Mesangial cell (primary cell): ENCODE data around the gene EHD2. TPM values are rescaled to one million over a fixed set of nuclear protein-coding genes. Genes with fewer than 3 reads are reported as not detected.

Experiments
- total RNA-seq: library from RNA; depleted of rRNA; stranded (reverse); fragments of >200 nt; gene quantifications from 2 replicates; pipeline ENCODE4 v1.2.3, GENCODE V29; 2015

The EHD2 gene, protein sequence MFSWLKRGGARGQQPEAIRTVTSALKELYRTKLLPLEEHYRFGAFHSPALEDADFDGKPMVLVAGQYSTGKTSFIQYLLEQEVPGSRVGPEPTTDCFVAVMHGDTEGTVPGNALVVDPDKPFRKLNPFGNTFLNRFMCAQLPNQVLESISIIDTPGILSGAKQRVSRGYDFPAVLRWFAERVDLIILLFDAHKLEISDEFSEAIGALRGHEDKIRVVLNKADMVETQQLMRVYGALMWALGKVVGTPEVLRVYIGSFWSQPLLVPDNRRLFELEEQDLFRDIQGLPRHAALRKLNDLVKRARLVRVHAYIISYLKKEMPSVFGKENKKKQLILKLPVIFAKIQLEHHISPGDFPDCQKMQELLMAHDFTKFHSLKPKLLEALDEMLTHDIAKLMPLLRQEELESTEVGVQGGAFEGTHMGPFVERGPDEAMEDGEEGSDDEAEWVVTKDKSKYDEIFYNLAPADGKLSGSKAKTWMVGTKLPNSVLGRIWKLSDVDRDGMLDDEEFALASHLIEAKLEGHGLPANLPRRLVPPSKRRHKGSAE
- total RNA-seq: 125 and 161 TPM in 2 replicates

DNA sequence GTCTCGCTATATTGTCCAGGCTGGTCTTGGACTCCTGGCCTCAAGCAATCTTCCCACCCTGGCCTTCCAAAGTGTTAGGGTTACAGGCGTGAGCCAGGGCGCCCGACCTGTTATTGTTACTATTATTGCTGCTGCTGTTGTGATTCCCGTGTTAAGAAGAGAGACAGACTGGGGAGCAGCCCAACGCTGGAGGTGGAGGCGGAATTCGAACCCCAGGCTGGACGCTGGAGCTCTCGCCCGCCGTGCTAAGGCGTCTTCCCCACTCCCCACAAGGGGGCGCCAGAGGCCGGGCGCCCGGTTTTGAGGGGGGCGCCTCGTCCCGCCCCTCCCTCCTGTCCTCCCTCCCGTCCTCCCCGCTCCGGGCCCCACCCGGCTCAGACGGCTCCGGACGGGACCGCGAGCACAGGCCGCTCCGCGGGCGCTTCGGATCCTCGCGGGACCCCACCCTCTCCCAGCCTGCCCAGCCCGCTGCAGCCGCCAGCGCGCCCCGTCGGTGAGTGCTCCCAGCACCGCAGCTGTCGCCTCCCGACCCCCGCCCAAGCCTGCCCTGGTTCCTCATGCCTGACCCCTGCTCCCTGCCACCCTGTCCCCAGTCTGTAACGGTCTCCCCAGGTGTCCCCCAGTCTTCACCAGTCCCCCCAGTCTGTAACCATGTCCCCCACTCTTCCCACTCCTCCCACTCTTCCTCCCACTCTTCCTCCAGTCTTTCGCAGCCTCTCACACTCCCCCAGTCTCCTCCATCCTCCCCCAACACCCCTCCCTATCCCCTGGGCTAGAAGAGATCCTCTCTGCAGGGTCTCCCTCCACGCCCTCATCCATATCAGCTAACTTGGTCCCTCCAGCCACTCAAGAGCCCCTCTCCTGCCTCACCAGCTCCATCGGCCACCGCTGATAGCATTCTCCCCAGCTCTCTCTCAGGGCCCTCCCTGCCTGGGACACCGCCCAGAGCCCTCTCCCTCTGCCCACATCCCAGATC, at the start of gene EHD2:
Gene EHD2, plus strand, starts transcription at position 377 of the 976 bp plus-strand sequence. CDS start 3,191 bp downstream, outside the sequence.

DNA sequence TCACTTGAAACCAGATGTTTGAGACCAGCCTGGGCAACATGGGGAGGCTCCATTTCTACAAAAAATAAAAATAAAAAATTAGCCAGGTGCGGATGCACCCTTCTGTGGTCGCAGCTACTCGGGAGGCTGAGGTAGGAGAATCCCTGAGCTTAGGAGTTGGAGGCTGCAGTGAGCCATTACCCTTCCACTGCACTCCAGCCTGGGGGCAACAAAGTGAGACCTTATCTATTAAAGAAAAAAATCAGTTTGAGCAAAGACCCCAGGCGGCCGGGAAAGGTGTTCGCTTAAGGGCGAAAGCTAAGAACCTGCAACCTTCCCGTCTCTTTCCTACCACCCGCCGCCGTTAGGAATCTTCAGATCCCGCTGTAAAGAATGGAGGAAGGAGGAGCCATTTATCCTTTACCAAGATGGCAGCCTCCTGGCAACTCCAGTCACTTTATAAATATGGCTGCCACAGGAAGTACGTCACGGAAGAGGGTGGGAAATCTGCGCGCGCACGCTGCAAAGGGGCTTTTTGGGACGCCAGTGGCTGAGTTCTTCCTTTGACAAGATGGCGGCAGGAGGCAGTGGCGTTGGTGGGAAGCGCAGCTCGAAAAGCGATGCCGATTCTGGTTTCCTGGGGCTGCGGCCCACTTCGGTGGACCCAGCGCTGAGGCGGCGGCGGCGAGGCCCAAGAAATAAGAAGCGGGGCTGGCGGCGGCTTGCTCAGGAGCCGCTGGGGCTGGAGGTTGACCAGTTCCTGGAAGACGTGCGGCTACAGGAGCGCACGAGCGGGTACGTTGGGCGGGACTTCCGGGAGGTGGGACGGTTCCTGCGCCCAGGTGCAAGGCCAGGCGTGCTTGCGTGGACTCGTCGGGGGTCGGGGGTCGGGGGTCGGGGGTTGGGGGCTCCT, 32.0 kb downstream of the EHD2 start, which contains the start of gene NOP53:
Gene NOP53, plus strand, starts transcription at position 537 of the 892 bp plus-strand sequence. Its CDS starts 14 bp downstream, at position 551.

DNA sequence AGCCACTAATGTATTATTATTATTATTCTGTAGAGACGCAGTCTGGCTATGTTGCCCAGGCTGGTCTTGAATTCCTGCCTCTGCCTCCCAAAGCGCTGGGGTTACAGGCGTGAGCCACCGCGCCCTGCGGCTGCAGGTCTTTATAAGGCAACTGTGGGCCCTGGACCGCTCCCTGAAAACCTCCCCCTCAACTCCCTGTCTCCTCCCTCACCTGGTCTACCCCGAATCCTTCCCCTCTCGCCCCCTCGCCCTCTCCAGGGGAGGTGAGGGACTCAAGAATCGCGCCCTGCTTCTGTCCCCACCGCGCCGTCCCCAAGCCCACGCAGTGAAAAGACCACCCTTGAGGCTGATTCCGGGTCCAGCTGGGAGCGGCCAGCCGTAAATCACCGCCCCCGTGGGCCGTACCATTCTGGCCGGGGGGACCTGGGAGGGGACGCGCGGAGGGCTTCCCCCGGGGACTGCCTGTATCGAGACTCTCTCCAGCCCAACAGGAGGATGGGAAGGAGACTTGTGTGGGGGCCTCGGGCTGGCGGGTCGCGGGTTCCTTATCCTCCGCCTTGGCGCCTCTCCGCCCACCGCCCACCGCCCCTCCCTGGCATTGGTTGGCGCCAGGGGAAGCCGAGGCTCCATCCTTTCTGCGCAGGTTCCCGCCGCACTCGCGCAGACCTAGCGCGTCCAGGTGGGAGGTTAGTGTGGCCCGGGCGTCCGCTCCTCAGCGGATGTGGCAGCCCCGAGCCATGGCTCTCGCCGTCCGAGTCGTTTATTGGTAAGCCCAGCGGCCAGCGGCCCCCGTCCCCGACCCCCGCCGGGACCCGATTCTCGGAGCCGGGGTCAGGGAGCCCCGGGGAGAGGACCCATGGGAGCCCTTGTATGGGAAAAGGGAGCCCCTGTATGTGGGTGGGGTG, 65.1 kb downstream of the EHD2 start, which contains the start of gene SELENOW:
Gene SELENOW, plus strand, starts transcription at position 655 of the 905 bp plus-strand sequence. Its CDS starts 83 bp downstream, at position 738.

Other genes with a start within 250 kb of the EHD2 start
- not detected in 2 replicates for gene SLC8A2, start 241.5 kb upstream of the EHD2 start, total RNA-seq
- gene KPTN, start 229.2 kb upstream of the EHD2 start, total RNA-seq: 6.6 and 7.7 TPM in 2 replicates
- 94.7 and 108 TPM in 2 replicates for gene NAPA, start 198.4 kb upstream of the EHD2 start, total RNA-seq
- 0.13 TPM in 1 of 2 replicates, not detected in the other for gene ZNF541, start 140.3 kb upstream of the EHD2 start, total RNA-seq
- gene BICRA, start 104.3 kb upstream of the EHD2 start, total RNA-seq: 6.1 and 6.4 TPM in 2 replicates
- gene NOP53, start 32.1 kb downstream of the EHD2 start, total RNA-seq: 112 and 234 TPM in 2 replicates
- gene SELENOW, start 65.3 kb downstream of the EHD2 start, total RNA-seq: 227 and 272 TPM in 2 replicates
- not detected in 2 replicates for gene TPRX1, start 91.1 kb downstream of the EHD2 start, total RNA-seq
- gene CRX, start 108.5 kb downstream of the EHD2 start, total RNA-seq: not detected in 2 replicates
- not detected in 2 replicates for gene TPRX2, start 145.8 kb downstream of the EHD2 start, total RNA-seq
- not detected in 2 replicates for gene SULT2A1, start 172.9 kb downstream of the EHD2 start, total RNA-seq